Epidermal melanocyte (primary cell): ENCODE results near the gene CCDC59.

ENCODE experiments used
- DNase-seq: peaks from one replicate; pipeline ENCODE4 v3.0.0; 2011; ENCODE audit warnings: low spot score; ENCODE audit not compliant: insufficient read length

CCDC59 gene

DNA sequence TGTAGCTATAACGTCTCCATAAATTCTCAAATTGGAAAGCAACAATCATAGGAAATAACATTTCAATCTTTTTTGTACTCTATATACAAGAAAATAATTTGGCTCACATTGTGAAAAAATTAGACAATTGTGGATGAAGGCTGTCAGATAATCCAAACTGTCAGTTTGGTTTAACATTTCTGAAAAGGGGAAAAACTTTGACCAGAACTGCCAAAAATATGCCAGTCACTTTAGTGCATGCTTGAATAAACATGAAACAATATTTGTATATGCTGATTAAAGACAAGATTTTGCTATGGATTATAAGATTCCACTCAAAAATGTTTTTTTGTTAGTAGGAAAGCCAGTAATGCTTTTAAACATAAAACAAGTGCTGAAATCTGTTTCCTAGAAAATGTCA is 38.9 kb downstream of the CCDC59 start:
- no peak for DNase-seq

DNA sequence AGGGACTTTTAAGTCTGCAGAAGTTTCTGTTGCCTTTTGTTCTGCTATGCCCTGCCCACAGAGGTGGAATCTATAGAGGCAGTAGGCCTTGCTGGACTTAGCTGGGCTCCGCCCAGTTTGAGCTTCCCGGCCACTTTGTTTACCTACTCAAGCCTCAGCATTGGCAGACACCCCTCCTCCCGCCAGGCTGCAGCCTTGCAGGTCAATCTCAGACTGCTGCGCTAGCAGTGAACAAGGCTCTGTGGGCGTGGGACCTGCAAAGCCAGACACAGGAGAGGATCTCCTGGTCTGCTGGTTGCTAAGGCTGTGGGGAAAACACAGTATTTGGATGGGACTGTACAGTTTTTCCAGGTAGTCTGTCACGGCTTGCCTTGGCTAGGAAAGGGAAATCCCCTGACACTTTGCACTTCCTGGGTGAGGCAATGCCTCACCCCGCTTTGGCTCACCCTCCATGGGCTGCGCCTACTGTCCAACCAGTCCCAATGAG is 43.7 kb downstream of the CCDC59 start:
- DNase-seq: no peak
